GM12892 (cell line): ENCODE results near the gene VAV2.
"Not testable (repeated sequence)": the region's sequence is repeated elsewhere in the genome, so short reads cannot be mapped to it uniquely, and the experiment has no call there.

Experiments
- POLR2A ChIP-seq: IDR thresholded peaks from 2 replicates; pipeline ENCODE4 v1.6.1; 2011; ENCODE audit warnings: low read depth, low read length, control low read depth
- POLR2AphosphoS5 ChIP-seq: IDR thresholded peaks from 2 replicates; pipeline ENCODE4 v1.6.1; 2011; ENCODE audit warnings: low read depth, low read length, control low read depth
- TAF1 ChIP-seq: IDR thresholded peaks from 2 replicates; pipeline ENCODE4 v1.6.1; 2011; ENCODE audit warnings: low read depth, mild to moderate bottlenecking, control low read depth, low read length, borderline replicate concordance

DNA sequence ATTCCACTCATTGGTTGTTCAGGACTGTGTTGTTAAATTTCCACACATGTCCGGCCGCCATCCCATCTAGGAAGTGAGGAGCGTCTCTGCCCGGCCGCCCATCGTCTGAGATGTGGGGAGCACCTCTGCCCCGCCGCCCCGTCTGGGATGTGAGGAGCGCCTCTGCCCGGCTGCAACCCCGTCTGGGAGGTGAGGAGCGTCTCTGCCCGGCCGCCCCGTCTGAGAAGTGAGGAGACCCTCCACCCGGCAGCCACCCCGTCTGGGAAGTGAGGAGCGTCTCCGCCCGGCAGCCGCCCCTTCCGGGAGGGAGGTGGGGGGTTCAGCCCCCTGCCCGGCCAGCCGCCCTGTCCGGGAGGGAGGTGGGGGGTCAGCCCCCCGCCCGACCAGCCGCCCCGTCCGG is 247.6 kb downstream of the VAV2 start:
- not testable (repeated sequence) for TF ChIP-seq POLR2AphosphoS5, TAF1, POLR2A
